Measurements from ENCODE around the gene PERM1.

- no peak for TF ChIP-seq CTCF (IDR thresholded peaks at IDR 0.05; ENCODE audit: insufficient read depth, low read length, poor library complexity, severe bottlenecking)
- TF ChIP-seq EZH2phosphoT487 (conservative IDR thresholded peaks at IDR 0.05; ENCODE audit: low read length): no peak
Measured at GRCh38 chr1:967466-968343, 14.2 kb downstream of the PERM1 start.

Data from SU-DHL-6 (cell line).